ENCODE results near the gene DCN. TPM values are rescaled to one million over a fixed set of nuclear protein-coding genes. Genes with fewer than 3 reads are reported as not detected.
"Not testable (repeated sequence)": the region's sequence is repeated elsewhere in the genome, so short reads cannot be mapped to it uniquely, and the experiment has no call there.

The DCN gene
- total RNA-seq, 1 donor = 1,400 TPM

DNA sequence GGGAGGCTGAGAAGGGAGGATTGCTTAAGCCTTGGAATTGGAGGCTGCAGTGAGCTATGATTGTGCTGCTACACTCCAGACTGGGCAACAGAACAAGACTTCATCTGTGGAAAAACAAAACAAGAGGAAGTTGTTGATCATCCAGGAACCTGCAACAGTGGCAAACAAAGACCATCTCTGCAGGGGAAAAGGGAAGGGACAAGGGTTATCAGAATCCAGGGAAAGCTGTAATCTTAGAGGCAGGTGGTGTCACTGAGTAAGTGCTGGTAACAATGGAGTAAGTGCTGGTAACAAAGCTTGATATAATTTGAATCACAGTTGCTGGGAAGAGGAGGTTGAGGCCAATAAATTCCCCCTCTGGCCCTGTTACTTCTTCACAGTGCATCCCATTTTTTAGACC is 27.5 kb upstream of the DCN start:
- TF ChIP-seq, protein P1, sequence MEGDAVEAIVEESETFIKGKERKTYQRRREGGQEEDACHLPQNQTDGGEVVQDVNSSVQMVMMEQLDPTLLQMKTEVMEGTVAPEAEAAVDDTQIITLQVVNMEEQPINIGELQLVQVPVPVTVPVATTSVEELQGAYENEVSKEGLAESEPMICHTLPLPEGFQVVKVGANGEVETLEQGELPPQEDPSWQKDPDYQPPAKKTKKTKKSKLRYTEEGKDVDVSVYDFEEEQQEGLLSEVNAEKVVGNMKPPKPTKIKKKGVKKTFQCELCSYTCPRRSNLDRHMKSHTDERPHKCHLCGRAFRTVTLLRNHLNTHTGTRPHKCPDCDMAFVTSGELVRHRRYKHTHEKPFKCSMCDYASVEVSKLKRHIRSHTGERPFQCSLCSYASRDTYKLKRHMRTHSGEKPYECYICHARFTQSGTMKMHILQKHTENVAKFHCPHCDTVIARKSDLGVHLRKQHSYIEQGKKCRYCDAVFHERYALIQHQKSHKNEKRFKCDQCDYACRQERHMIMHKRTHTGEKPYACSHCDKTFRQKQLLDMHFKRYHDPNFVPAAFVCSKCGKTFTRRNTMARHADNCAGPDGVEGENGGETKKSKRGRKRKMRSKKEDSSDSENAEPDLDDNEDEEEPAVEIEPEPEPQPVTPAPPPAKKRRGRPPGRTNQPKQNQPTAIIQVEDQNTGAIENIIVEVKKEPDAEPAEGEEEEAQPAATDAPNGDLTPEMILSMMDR (IDR thresholded peaks at IDR 0.05; ENCODE audit: extremely low read depth, low read depth, low read length) = no peak
- Histone ChIP-seq H3K9me3 (ENCODE audit: low read depth, low read length) (no peaks in the 10 kb centered on the region), H3K4me1 (ENCODE audit: insufficient read depth, low read length) (peaks cover 6% of the 10 kb centered on the region), H3K4me3 (ENCODE audit: insufficient read depth, low read length) (no peak overlapping the region), H3K27ac (ENCODE audit: low read depth, low read length) (no peak overlapping the region), H3K79me2 (ENCODE audit: insufficient read depth, low read length) (no peaks in the 10 kb centered on the region), H3K4me2 (ENCODE audit: insufficient read depth, low read length) (no peak overlapping the region), H2AFZ (ENCODE audit: low read length) (no peak overlapping the region), H3K27me3 (ENCODE audit: insufficient read depth, low read length) (no peaks in the 10 kb centered on the region), H3K36me3 (ENCODE audit: insufficient read depth, low read length) (no peaks in the 10 kb centered on the region), H4K20me1 (ENCODE audit: insufficient read depth, low read length) (no peaks in the 10 kb centered on the region)
- DNase-seq (ENCODE audit: insufficient read length, low spot score, missing footprints) = no peak

GRCh38 chr12:91207301-91207700 is 24.7 kb upstream of the DCN start:
- not testable (repeated sequence) for H3K36me3 ChIP-seq (ENCODE audit: insufficient read depth, low read length); H4K20me1 ChIP-seq (ENCODE audit: insufficient read depth, low read length); H3K4me3 ChIP-seq (ENCODE audit: insufficient read depth, low read length); H3K4me1 ChIP-seq (ENCODE audit: insufficient read depth, low read length); H3K27me3 ChIP-seq (ENCODE audit: insufficient read depth, low read length); DNase-seq (ENCODE audit: insufficient read length, low spot score, missing footprints); H2AFZ ChIP-seq (ENCODE audit: low read length); H3K9me3 ChIP-seq (ENCODE audit: low read depth, low read length); H3K27ac ChIP-seq (ENCODE audit: low read depth, low read length); H3K79me2 ChIP-seq (ENCODE audit: insufficient read depth, low read length); H3K4me2 ChIP-seq (ENCODE audit: insufficient read depth, low read length)

DNA sequence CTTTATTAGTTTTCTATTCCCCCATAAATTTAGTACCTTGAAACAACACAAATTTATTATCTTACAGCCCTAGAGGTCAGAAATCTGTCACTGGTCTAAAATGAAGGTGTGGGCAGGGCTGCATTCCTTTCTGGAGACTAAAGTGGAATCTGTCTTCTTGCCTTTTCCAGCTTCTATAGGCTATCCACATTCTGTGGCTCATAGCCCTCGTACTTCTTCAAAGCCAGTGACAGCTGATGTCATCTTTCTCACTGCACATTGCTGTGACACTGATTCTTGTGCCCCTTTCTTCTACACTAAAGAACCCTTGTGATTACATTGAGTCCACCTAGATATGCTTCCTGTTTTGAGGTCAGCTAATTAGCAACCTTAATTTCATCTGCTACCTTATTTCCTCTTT is 23.2 kb upstream of the DCN start:
- Histone ChIP-seq H3K4me1 (ENCODE audit: insufficient read depth, low read length) (peaks cover 6% of the 10 kb centered on the region), H3K9me3 (ENCODE audit: low read depth, low read length) (no peaks in the 10 kb centered on the region), H3K27ac (ENCODE audit: low read depth, low read length) (no peak overlapping the region), H3K4me3 (ENCODE audit: insufficient read depth, low read length) (no peak overlapping the region), H3K27me3 (ENCODE audit: insufficient read depth, low read length) (no peaks in the 10 kb centered on the region), H3K79me2 (ENCODE audit: insufficient read depth, low read length) (no peaks in the 10 kb centered on the region), H3K4me2 (ENCODE audit: insufficient read depth, low read length) (no peak overlapping the region), H3K36me3 (ENCODE audit: insufficient read depth, low read length) (no peaks in the 10 kb centered on the region), H4K20me1 (ENCODE audit: insufficient read depth, low read length) (no peaks in the 10 kb centered on the region), H2AFZ (ENCODE audit: low read length) (peak overlapping the region; percentile 29)
- TF ChIP-seq, protein P1 (IDR thresholded peaks at IDR 0.05; ENCODE audit: extremely low read depth, low read depth, low read length) = no peak
- DNase-seq (ENCODE audit: insufficient read length, low spot score, missing footprints) = no peak

DNA sequence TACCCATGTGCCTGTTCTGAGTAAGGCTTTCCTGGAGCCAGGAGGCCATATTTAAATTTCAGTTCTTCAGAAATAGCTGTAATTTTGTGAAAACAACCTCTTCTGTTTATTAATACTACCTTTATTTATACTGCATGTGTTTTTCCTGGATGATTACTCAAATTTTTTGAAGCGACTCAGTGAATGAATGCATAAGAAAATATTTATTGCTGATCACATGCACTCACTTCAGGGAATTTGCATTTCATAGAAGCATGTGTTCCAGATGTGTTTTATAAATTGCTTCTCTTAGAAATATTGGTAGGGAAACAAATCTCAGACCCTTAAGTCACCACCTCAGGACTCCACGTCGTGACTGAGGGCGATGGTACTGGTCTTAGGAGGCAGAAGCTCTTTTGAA is 21.8 kb upstream of the DCN start:
- peaks cover 6% of the 10 kb centered on the region for H3K4me1 ChIP-seq (ENCODE audit: insufficient read depth, low read length)
- no peak overlapping the region for H3K4me2 ChIP-seq (ENCODE audit: insufficient read depth, low read length)
- H3K27me3 ChIP-seq (ENCODE audit: insufficient read depth, low read length) = no peaks in the 10 kb centered on the region
- no peaks in the 10 kb centered on the region for H4K20me1 ChIP-seq (ENCODE audit: insufficient read depth, low read length)
- no peak overlapping the region for H2AFZ ChIP-seq (ENCODE audit: low read length)
- H3K27ac ChIP-seq (ENCODE audit: low read depth, low read length) = no peak overlapping the region
- TF ChIP-seq, protein P1 (IDR thresholded peaks at IDR 0.05; ENCODE audit: extremely low read depth, low read depth, low read length) = no peak
- H3K79me2 ChIP-seq (ENCODE audit: insufficient read depth, low read length) = no peaks in the 10 kb centered on the region
- no peaks in the 10 kb centered on the region for H3K36me3 ChIP-seq (ENCODE audit: insufficient read depth, low read length)
- DNase-seq (ENCODE audit: insufficient read length, low spot score, missing footprints) = no peak
- H3K9me3 ChIP-seq (ENCODE audit: low read depth, low read length) = no peaks in the 10 kb centered on the region
- H3K4me3 ChIP-seq (ENCODE audit: insufficient read depth, low read length) = no peak overlapping the region

All from osteoblast (primary cell).